PC-9 (cell line): ENCODE data around the gene NOL9.

Experiments
- CTCF ChIP-seq: fragments of 200-600 bp; sonication (generic); conservative IDR thresholded peaks from 2 replicates; pipeline ENCODE4 v1.6.1; 2017; ENCODE audit warnings: mixed run types, antibody characterized with exemption, mild to moderate bottlenecking, moderate library complexity
- EZH2 ChIP-seq: fragments of 200-600 bp; sonication (generic); IDR thresholded peaks from 2 replicates; pipeline ENCODE4 v1.8.0; 2017; ENCODE audit warnings: antibody characterized with exemption, low read depth

- TF ChIP-seq CTCF (no peak), EZH2 (no peak)
These were observed 47.3 kb downstream of the NOL9 start for GRCh38 chr1:6507037-6507428.
